Skeletal muscle tissue (tissue), 4 donors: ENCODE results near the gene KLHL29. TPM values are rescaled to one million over a fixed set of nuclear protein-coding genes. Genes with fewer than 3 reads are reported as not detected.

Experiments
- H3K27ac ChIP-seq: one replicate; pipeline ENCODE4 v1.7.0; 2013; ENCODE audit warnings: mild to moderate bottlenecking, low read depth, low read length, inconsistent platforms
- H3K27me3 ChIP-seq, 3 donors: one replicate each; pipeline ENCODE4 v1.7.0; 2013; ENCODE audit warnings: low read length in 3 of 3; ENCODE audit not compliant: control insufficient read depth in 3 of 3, insufficient read depth in 3 of 3
- H3K36me3 ChIP-seq, 3 donors: one replicate each; pipeline ENCODE4 v1.7.0; 2013; ENCODE audit warnings: low read length in 3 of 3; ENCODE audit not compliant: control insufficient read depth in 3 of 3, insufficient read depth in 3 of 3
- H3K4me1 ChIP-seq, 3 donors: one replicate each; pipeline ENCODE4 v1.7.0; 2013; ENCODE audit warnings: low read length in 3 of 3, mild to moderate bottlenecking in 3 of 3; ENCODE audit not compliant: control insufficient read depth in 3 of 3, insufficient read depth in 3 of 3
- H3K4me3 ChIP-seq, 3 donors: one replicate each; pipeline ENCODE4 v1.7.0; 2013; ENCODE audit warnings: low read length in 3 of 3
- H3K9ac ChIP-seq, 3 donors: one replicate each; pipeline ENCODE4 v1.7.0; 2013; ENCODE audit warnings: low read length in 3 of 3, mild to moderate bottlenecking in 3 of 3, moderate library complexity in 2 of 3, low read depth in 1 of 3
- H3K9me3 ChIP-seq, 3 donors: one replicate each; pipeline ENCODE4 v1.7.0; 2013; ENCODE audit warnings: low read length in 3 of 3; ENCODE audit not compliant: control insufficient read depth in 3 of 3
- total RNA-seq: library from RNA; depleted of rRNA; stranded (reverse); fragments of >200 nt; gene quantifications from one replicate; pipeline ENCODE4 v1.2.3, GENCODE V29; 2014
- donor health status: Osteomylitis.

KLHL29 gene
- total RNA-seq, 1 donor from 2014 or later = 3.7 TPM

DNA sequence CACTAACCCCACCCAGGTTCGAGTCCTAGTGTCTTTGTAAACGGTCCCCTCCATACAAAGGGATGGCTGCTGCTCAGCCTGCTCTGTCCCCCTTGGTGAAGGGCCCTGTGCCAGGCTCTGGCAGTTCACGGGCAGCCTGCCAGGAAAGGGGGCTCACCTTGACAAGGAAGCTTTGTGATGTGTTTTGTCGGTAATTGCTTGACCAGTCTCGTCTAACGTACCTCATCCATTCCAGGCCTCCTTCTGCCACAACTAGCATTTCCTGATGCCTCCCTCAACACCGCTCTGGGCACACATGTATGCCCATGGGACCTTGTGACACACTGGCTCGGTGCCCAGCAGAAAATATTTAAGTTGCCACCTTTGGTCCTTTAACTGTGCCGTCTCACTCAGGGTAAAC is 171.9 kb downstream of the KLHL29 start:
- Histone ChIP-seq H3K9me3 (no peaks in the 10 kb centered on the region), H3K36me3 (no peaks in the 10 kb centered on the region), H3K27me3 (no peaks in the 10 kb centered on the region), H3K9ac (no peak overlapping the region), H3K27ac (no peak overlapping the region), H3K4me3 (no peak overlapping the region), H3K4me1 (peaks cover 8 to 13% (median 9%) of the 10 kb centered on the region in 3 donors)

GRCh38 chr2:23557455-23557854 is 172.5 kb downstream of the KLHL29 start:
- H3K9ac ChIP-seq = no peak overlapping the region
- no peaks in the 10 kb centered on the region for H3K9me3 ChIP-seq
- H3K27me3 ChIP-seq = no peaks in the 10 kb centered on the region
- H3K27ac ChIP-seq = no peak overlapping the region
- no peak overlapping the region for H3K4me3 ChIP-seq
- H3K4me1 ChIP-seq = peaks cover 8 to 13% (median 9%) of the 10 kb centered on the region in 3 donors
- peaks cover 0 to 4% (median 0%) of the 10 kb centered on the region in 3 donors for H3K36me3 ChIP-seq

- H3K27ac ChIP-seq = no peak overlapping the region
- H3K4me3 ChIP-seq = no peak overlapping the region
- peaks cover 27 to 29% (median 27%) of the 10 kb centered on the region in 3 donors for H3K4me1 ChIP-seq
Observed at GRCh38 chr2:23559561-23560239, 174.7 kb downstream of the KLHL29 start.

GRCh38 chr2:23561088-23561487 is 176.1 kb downstream of the KLHL29 start:
- Histone ChIP-seq H3K36me3 (peaks cover 0 to 8% (median 0%) of the 10 kb centered on the region in 3 donors), H3K9ac (no peak overlapping the region), H3K4me1 (peaks cover 37 to 42% (median 41%) of the 10 kb centered on the region in 3 donors), H3K4me3 (no peak overlapping the region), H3K27ac (no peak overlapping the region), H3K9me3 (no peaks in the 10 kb centered on the region), H3K27me3 (no peaks in the 10 kb centered on the region)

More at GRCh38 chr2:23559561-23560239, 174.7 kb downstream of the KLHL29 start:
- H3K9me3 ChIP-seq = no peaks in the 10 kb centered on the region
- H3K36me3 ChIP-seq = peaks cover 0 to 8% (median 0%) of the 10 kb centered on the region in 3 donors
- H3K27me3 ChIP-seq = no peaks in the 10 kb centered on the region
- no peak overlapping the region for H3K9ac ChIP-seq

DNA sequence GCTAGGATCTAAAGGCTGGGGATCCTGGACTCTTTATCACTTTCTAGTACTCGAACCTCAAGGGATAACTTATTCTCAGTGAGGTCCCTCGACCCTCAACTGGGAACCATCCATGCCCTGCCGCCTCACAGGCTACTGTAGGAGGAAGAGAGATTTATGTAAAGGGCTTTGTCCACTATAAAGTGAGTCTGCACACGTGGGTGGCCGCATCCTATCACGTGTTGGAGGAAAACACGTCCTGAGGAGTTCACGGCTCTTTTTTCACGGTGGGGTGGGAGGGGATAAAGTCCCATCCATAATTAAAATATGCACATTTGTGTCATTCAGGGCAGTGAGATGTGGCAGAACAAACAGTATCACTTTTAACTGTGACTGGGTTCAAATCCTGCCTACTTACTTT is 176.6 kb downstream of the KLHL29 start:
- Histone ChIP-seq H3K4me3 (no peak overlapping the region), H3K27me3 (no peaks in the 10 kb centered on the region), H3K9ac (no peak overlapping the region), H3K9me3 (no peaks in the 10 kb centered on the region), H3K27ac (no peak overlapping the region), H3K4me1 (peaks cover 39 to 46% (median 46%) of the 10 kb centered on the region in 3 donors), H3K36me3 (peaks cover 0 to 8% (median 0%) of the 10 kb centered on the region in 3 donors)

DNA sequence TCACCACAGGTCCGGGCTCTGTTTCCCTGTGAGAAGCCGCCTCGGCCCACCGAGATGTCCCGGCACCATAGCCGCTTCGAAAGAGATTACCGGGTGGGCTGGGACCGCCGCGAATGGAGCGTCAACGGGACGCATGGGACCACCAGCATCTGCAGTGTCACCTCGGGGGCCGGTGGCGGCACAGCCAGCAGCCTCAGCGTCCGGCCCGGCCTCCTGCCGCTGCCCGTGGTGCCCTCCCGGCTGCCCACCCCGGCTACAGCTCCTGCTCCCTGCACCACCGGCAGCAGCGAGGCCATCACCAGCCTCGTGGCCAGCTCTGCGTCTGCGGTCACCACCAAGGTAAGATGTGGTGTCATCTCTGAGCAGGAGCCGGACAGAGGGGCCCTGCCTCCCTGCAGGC is 177.2 kb downstream of the KLHL29 start:
- Histone ChIP-seq H3K27ac (no peak overlapping the region), H3K4me3 (no peak overlapping the region), H3K36me3 (peaks cover 0 to 8% (median 0%) of the 10 kb centered on the region in 3 donors), H3K9ac (no peak overlapping the region), H3K27me3 (no peaks in the 10 kb centered on the region), H3K4me1 (peaks cover 39 to 46% (median 46%) of the 10 kb centered on the region in 3 donors), H3K9me3 (no peaks in the 10 kb centered on the region)

GRCh38 chr2:23563151-23563550 is 178.2 kb downstream of the KLHL29 start:
- Histone ChIP-seq H3K27me3 (no peaks in the 10 kb centered on the region), H3K4me3 (no peak overlapping the region), H3K9ac (no peak overlapping the region), H3K9me3 (no peaks in the 10 kb centered on the region), H3K27ac (peak overlapping the region; percentile 87), H3K4me1 (peaks cover 39 to 47% (median 47%) of the 10 kb centered on the region in 3 donors), H3K36me3 (peaks cover 0 to 8% (median 0%) of the 10 kb centered on the region in 3 donors)

DNA sequence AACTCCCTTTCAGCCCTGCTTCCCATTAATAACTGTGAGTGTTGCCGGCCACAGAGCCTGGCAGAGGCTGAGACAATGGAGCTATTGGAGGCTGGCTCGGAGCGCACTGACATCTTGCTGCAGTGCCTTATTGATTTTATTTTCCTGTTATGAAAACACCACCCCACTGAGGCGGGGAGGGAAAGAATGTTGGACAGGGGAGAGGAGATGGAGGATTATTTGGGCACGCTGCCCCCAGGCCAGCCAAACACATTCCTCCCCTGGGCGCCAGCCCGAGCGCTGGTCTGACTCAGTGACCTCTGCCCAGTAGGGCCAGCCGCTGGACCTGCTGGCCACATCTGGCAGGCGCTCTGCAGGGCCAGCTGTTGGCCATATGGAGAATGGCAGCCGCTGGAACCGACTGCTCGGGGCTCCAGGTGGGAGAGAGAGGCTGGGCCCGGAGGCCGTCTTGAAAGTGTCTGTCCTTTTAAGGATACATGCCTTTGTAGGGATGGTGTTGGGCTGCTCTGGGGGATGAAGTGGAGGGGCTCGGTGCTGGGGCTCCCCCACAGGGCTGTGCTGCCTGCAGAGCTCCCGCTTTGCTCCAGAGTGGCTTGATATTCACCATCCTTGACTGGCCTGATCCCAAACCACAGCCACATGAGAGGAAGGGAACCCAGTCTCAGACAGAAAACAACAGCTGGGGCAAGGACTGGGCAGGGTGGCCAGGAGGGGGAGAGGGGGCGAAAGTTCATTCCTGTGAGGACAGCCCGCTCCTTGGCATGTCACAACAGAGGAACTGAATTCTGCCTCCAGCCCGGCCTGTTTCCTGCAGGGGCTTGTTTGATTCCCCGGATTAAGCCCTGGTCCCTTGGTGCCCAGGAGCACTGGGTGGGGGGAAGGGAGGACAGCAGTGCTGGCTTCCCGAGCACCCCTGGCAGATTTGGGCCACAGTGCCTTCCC is 179.0 kb downstream of the KLHL29 start:
- peak overlapping the region in 1 of 3 donors; percentile 13 for H3K4me3 ChIP-seq
- H3K4me1 ChIP-seq = peaks cover 47 to 55% (median 53%) of the 10 kb centered on the region in 3 donors
- H3K27me3 ChIP-seq = no peaks in the 10 kb centered on the region
- no peaks in the 10 kb centered on the region for H3K9me3 ChIP-seq
- H3K9ac ChIP-seq = peak overlapping the region; percentile 43 to 69 (median 57)
- peaks cover 0 to 8% (median 0%) of the 10 kb centered on the region in 3 donors for H3K36me3 ChIP-seq
- H3K27ac ChIP-seq = peak overlapping the region; percentile 87

DNA sequence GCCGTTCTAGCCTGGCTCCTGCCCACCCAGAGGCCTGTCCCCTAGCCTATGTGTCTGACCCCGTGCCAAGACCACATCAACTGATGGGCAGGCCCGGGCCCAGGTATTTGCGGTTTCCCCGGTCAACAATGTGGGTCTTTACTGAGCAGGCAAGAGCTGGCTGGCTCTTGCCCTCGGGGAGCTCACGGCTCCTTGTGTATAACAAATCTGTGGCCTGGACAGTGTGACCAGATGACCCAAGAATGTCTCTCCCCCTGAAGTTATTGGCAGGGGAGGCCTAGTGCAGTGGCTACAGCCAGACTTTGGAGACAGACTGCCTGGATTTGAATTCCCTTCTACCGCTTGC is 179.6 kb downstream of the KLHL29 start:
- Histone ChIP-seq H3K4me3 (peak overlapping the region in 1 of 3 donors; percentile 13), H3K9ac (peak overlapping the region; percentile 43 to 69 (median 57)), H3K27me3 (no peaks in the 10 kb centered on the region)

More for the DNA sequence above, 179.6 kb downstream of the KLHL29 start:
- Histone ChIP-seq H3K36me3 (peaks cover 0 to 8% (median 0%) of the 10 kb centered on the region in 3 donors), H3K9me3 (no peaks in the 10 kb centered on the region), H3K4me1 (peaks cover 48 to 58% (median 55%) of the 10 kb centered on the region in 3 donors), H3K27ac (peak overlapping the region; percentile 87)
